ENCODE results near the gene NFYA. TPM values are rescaled to one million over a fixed set of nuclear protein-coding genes. Genes with fewer than 3 reads are reported as not detected.

NFYA gene
- total RNA-seq, 1 experiment from 2014 or later, result 28.7 TPM

GRCh38 chr6:41085182-41085581 lies 12.4 kb downstream of the NFYA start:
- no peak overlapping the region for H3K4me2 ChIP-seq (ENCODE audit: low read length)
- H3K9ac ChIP-seq (ENCODE audit: low read length), result no peak overlapping the region
- POLR2A ChIA-PET, result no interaction called here
- TF ChIP-seq JUND (IDR thresholded peaks at IDR 0.05) (no peak), EZH2phosphoT487 (IDR thresholded peaks at IDR 0.05; ENCODE audit: borderline replicate concordance) (no peak), FOSL1 (IDR thresholded peaks at IDR 0.05; ENCODE audit: low read depth) (no peak), ELF1 (IDR thresholded peaks at IDR 0.05; ENCODE audit: borderline replicate concordance, low read depth) (no peak), ZNF274 (IDR thresholded peaks at IDR 0.05; ENCODE audit: low read depth, low read length) (no peak), SP1 (IDR thresholded peaks at IDR 0.05; ENCODE audit: low read depth) (no peak), YY1 (IDR thresholded peaks at IDR 0.05; ENCODE audit: extremely low read depth, insufficient replicate concordance, low read depth, low read length) (no peak), RAD21 (IDR thresholded peaks at IDR 0.05; ENCODE audit: low read depth) (no peak), ZBTB33 (IDR thresholded peaks at IDR 0.05; ENCODE audit: extremely low read depth, insufficient replicate concordance, low read length) (no peak), SRF (IDR thresholded peaks at IDR 0.05; ENCODE audit: low read depth) (no peak), EGR1 (IDR thresholded peaks at IDR 0.05; ENCODE audit: low read depth) (no peak), CTCF (IDR thresholded peaks at IDR 0.05 in 2 of 3, conservative IDR thresholded peaks at IDR 0.05 in 1 of 3; ENCODE audit: borderline replicate concordance in 1 of 3, insufficient read depth in 1 of 3, low read depth in 2 of 3, low read length in 2 of 3) (no peak), CEBPB (IDR thresholded peaks at IDR 0.05; ENCODE audit: low read depth) (no peak), POLR2AphosphoS5 (IDR thresholded peaks at IDR 0.05; ENCODE audit: low read depth, low read length) (no peak), ZFX (IDR thresholded peaks at IDR 0.05) (no peak), MAX (IDR thresholded peaks at IDR 0.05) (no peak), TCF7L2 (IDR thresholded peaks at IDR 0.05; ENCODE audit: borderline replicate concordance, extremely low read depth, insufficient read depth, insufficient read length) (no peak), EZH2 (IDR thresholded peaks at IDR 0.05) (no peak)
- TF ChIP-seq, protein P1, sequence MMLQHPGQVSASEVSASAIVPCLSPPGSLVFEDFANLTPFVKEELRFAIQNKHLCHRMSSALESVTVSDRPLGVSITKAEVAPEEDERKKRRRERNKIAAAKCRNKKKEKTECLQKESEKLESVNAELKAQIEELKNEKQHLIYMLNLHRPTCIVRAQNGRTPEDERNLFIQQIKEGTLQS (IDR thresholded peaks at IDR 0.05), result no peak
- TF ChIP-seq, protein P2, sequence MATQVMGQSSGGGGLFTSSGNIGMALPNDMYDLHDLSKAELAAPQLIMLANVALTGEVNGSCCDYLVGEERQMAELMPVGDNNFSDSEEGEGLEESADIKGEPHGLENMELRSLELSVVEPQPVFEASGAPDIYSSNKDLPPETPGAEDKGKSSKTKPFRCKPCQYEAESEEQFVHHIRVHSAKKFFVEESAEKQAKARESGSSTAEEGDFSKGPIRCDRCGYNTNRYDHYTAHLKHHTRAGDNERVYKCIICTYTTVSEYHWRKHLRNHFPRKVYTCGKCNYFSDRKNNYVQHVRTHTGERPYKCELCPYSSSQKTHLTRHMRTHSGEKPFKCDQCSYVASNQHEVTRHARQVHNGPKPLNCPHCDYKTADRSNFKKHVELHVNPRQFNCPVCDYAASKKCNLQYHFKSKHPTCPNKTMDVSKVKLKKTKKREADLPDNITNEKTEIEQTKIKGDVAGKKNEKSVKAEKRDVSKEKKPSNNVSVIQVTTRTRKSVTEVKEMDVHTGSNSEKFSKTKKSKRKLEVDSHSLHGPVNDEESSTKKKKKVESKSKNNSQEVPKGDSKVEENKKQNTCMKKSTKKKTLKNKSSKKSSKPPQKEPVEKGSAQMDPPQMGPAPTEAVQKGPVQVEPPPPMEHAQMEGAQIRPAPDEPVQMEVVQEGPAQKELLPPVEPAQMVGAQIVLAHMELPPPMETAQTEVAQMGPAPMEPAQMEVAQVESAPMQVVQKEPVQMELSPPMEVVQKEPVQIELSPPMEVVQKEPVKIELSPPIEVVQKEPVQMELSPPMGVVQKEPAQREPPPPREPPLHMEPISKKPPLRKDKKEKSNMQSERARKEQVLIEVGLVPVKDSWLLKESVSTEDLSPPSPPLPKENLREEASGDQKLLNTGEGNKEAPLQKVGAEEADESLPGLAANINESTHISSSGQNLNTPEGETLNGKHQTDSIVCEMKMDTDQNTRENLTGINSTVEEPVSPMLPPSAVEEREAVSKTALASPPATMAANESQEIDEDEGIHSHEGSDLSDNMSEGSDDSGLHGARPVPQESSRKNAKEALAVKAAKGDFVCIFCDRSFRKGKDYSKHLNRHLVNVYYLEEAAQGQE (IDR thresholded peaks at IDR 0.05; ENCODE audit: low read depth), result no peak
- ATAC-seq (no peak), DNase-seq (ENCODE audit: low read depth, low spot score) (no peak)
- H3K79me2 ChIP-seq (ENCODE audit: insufficient read depth, low read length), result peaks cover 46% of the 10 kb centered on the region
- RAD21 ChIA-PET (ENCODE audit: low non-redundant PET in 1 of 2, low total read pairs in 2 of 2, uncharacterized antibody in 2 of 2, unreplicated experiment in 2 of 2), result no interaction called here
- H2AFZ ChIP-seq (ENCODE audit: low read depth, low read length, poor library complexity, severe bottlenecking), result no peak overlapping the region
- intact Hi-C loops (cut with micrococcal nuclease), result no loop called here
- no peak overlapping the region for H3K27ac ChIP-seq (ENCODE audit: low read depth, low read length)
- no peaks in the 10 kb centered on the region for H3K9me2 ChIP-seq (ENCODE audit: insufficient read depth)
- H3K4me3 ChIP-seq (replicated peaks in 1 of 2; ENCODE audit: low read depth in 1 of 2, low read length in 2 of 2), result no peak overlapping the region
- H3K4me1 ChIP-seq (ENCODE audit: control insufficient read depth in 1 of 2, insufficient read depth in 2 of 2, low read length in 2 of 2), result no peaks in the 10 kb centered on the region
- CTCF ChIA-PET, result no interaction called here
- H3K27me3 ChIP-seq (ENCODE audit: insufficient read depth, low read length), result no peaks in the 10 kb centered on the region
- no peaks in the 10 kb centered on the region for H3K9me3 ChIP-seq (ENCODE audit: control insufficient read depth in 1 of 2, insufficient read depth in 1 of 2, low read depth in 1 of 2, low read length in 2 of 2)
- no TSS peak for BruUV-seq (replicated peaks)
- H4K20me1 ChIP-seq (ENCODE audit: insufficient read depth), result no peaks in the 10 kb centered on the region
- peaks cover 19 to 46% of the 10 kb centered on the region in 2 experiments for H3K36me3 ChIP-seq (ENCODE audit: control insufficient read depth in 1 of 2, insufficient read depth in 2 of 2, low read length in 2 of 2)

Measured in HCT116 (cell line).